Neutrophil (primary cell): ENCODE data around the gene RTCA.
A peak's percentile ranks its signal among the peaks of the same experiment; 100 is the strongest.
"Not testable (repeated sequence)": the region's sequence is repeated elsewhere in the genome, so short reads cannot be mapped to it uniquely, and the experiment has no call there.

Experiments
- H3K27ac ChIP-seq: fragments of 200-600 bp; sonication (generic); 2 replicates; pipeline ENCODE4 v1.5.1; 2016; ENCODE audit warnings: mild to moderate bottlenecking, moderate library complexity
- H3K27me3 ChIP-seq: fragments of 200-600 bp; sonication (generic); 2 replicates; pipeline ENCODE4 v1.6.0; 2016; ENCODE audit warnings: mild to moderate bottlenecking
- H3K36me3 ChIP-seq: fragments of 200-600 bp; sonication (generic); 2 replicates; pipeline ENCODE4 v1.5.1; 2017
- H3K4me1 ChIP-seq, 2 experiments: fragments of 200-600 bp in 1 of 2; sonication (generic) in 1 of 2; 1 replicate in 1 of 2; 2 replicates in 1 of 2; pipeline versions ENCODE4 v1.5.1 to v1.6.1; 2013 to 2016; ENCODE audit warnings: low read depth in 1 of 2, low read length in 1 of 2, mild to moderate bottlenecking in 1 of 2, moderate library complexity in 1 of 2; ENCODE audit not compliant: control insufficient read depth in 1 of 2, insufficient read depth in 1 of 2
- H3K4me3 ChIP-seq, 2 experiments: fragments of 200-600 bp in 1 of 2; sonication (generic) in 1 of 2; 1 replicate in 1 of 2; 2 replicates in 1 of 2; pipeline ENCODE4 v1.5.1; 2013 to 2016; ENCODE audit warnings: low read depth in 1 of 2, low read length in 1 of 2, mild to moderate bottlenecking in 1 of 2, moderate library complexity in 1 of 2
- H3K9me3 ChIP-seq: fragments of 200-600 bp; sonication (generic); 2 replicates; pipeline ENCODE4 v1.5.1; 2016
- CTCF ChIP-seq: fragments of 200-600 bp; sonication (generic); IDR thresholded peaks from 2 replicates; pipeline ENCODE4 v1.5.1; 2016; ENCODE audit warnings: antibody characterized with exemption

The RTCA gene

GRCh38 chr1:100261686-100262085, 4.3 kb upstream of the RTCA start:
- Histone ChIP-seq H3K36me3 (no peaks in the 10 kb centered on the region), H3K27ac (no peak overlapping the region), H3K4me1 (peaks cover 8 to 10% of the 10 kb centered on the region in 2 experiments), H3K9me3 (no peaks in the 10 kb centered on the region), H3K27me3 (no peaks in the 10 kb centered on the region), H3K4me3 (no peak overlapping the region)
- no peak for TF ChIP-seq CTCF

DNA sequence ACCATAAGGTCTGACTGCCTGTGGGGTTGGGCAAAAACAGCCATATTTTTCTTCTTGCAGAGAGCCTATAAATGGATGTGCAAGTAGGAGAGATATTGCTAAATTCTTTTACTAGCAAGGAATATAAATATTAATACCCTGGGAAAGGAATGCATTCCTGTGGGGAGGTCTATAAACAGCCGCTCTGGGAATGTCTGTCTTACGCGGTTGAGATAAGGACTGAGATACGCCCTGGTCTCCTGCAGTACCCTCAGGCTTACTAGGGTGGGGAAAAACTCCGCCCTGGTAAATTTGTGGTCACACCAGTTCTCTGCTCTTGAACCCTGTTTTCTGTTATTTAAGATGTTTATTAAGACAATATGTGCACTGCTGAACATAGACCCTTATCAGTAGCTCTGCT, 1.9 kb upstream of the RTCA start:
- Histone ChIP-seq H3K36me3 (peaks cover 14% of the 10 kb centered on the region), H3K4me1 (peaks cover 24% of the 10 kb centered on the region in 2 experiments)
- H3K4me3 ChIP-seq, H3K27me3 ChIP-seq, H3K9me3 ChIP-seq, H3K27ac ChIP-seq: not testable (repeated sequence)

DNA sequence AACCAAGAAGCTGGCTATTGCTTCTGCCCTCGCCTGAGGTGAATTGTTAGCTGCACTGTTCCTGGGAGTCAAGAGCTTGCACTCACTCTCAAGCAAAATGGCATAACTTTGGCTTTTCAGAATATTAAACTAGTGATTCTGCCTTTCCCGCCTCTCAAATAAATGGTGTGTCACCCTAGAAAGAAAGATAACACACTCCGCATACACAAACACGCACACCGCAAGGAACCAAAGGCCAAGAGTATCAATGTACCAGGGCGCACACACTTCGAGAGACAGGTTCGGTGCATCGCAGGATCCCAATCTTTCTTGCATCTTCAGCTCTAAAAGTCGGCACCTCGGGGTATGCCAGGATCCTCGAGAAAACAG, 470 bp upstream of the RTCA start:
- Histone ChIP-seq H3K9me3 (no peaks in the 10 kb centered on the region), H3K4me1 (peaks cover 24% of the 10 kb centered on the region in 2 experiments), H3K36me3 (peaks cover 28% of the 10 kb centered on the region), H3K27ac (peak overlapping the region; percentile 93), H3K27me3 (no peaks in the 10 kb centered on the region), H3K4me3 (peak overlapping the region; percentile 78 to 91)
- no peak for TF ChIP-seq CTCF

DNA sequence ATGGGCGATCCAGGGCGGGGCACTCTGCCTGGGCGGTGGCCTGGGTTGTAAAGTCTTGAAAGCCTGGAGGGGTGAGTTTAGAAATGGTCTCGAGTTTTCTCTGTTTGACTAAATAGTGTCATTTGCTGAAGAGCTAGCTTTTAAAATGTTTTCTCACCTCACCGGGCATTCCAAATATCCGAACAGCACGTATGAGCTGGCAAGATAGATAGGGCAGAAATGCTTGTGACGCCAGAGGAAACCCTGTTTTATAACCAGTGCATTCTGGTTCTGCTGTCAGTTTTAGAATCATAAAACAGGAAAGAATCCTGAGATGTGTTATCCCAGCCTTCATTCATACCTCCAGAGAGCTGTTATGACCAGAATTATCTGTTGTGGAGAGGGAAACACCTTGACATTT, 725 bp downstream of the RTCA start:
- Histone ChIP-seq H3K36me3 (peaks cover 40% of the 10 kb centered on the region), H3K27ac (peak overlapping the region; percentile 93), H3K4me1 (peaks cover 24% of the 10 kb centered on the region in 2 experiments), H3K27me3 (no peaks in the 10 kb centered on the region), H3K9me3 (no peaks in the 10 kb centered on the region), H3K4me3 (peak overlapping the region; percentile 78 to 91)
- no peak for TF ChIP-seq CTCF

DNA sequence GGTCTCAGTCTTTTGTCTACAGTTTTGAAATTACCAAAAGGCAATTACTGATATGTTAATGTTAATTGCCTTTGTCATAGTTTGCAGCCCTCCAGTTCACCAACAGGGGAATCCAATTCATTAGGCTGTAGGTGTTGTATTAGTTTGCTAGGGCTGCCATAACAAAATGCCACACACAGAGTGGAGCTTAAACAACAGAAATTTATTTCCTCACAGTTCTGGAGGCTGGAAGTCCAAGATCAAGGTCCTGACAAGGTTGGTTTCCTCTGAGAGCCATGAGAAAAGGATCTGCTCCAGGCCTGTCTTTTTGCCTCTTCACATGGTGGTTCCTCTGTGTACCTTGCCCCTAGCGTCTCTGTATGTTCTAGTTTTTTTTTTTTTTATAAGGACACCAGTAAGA, 1.3 kb downstream of the RTCA start:
- H3K36me3 ChIP-seq, result peaks cover 45% of the 10 kb centered on the region
- peak overlapping the region; percentile 78 to 91 for H3K4me3 ChIP-seq
- no peaks in the 10 kb centered on the region for H3K9me3 ChIP-seq
- no peaks in the 10 kb centered on the region for H3K27me3 ChIP-seq
- no peak for TF ChIP-seq CTCF
- peak overlapping the region; percentile 93 for H3K27ac ChIP-seq
- H3K4me1 ChIP-seq, result peaks cover 24% of the 10 kb centered on the region in 2 experiments

DNA sequence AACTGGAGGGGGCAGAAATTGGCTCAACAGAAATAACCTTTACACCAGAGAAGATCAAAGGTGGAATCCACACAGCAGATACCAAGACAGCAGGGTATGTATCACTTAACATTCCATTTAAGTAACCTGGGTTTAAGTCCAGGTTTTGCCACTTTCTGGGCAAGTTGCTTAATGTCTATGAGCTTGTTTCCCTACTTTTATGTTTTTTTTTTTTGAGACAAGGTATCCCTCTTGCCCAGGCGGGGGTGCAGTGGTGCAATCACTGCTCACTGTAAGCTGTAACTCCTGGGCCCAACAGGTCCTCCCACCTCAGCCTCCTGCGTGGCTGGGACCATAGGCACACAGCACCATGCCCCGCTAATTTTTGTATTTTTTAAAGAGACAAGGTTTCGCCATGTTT, 2.2 kb downstream of the RTCA start:
- no peak for TF ChIP-seq CTCF
- H3K36me3 ChIP-seq, result peaks cover 55% of the 10 kb centered on the region

More for the DNA sequence above, 2.2 kb downstream of the RTCA start:
- no peak overlapping the region for H3K27ac ChIP-seq
- no peaks in the 10 kb centered on the region for H3K9me3 ChIP-seq
- no peaks in the 10 kb centered on the region for H3K27me3 ChIP-seq
- H3K4me3 ChIP-seq, result no peak overlapping the region
- H3K4me1 ChIP-seq, result peaks cover 24% of the 10 kb centered on the region in 2 experiments
